K562 (cell line): ENCODE results near the gene PCSK6. TPM values are rescaled to one million over a fixed set of nuclear protein-coding genes. Genes with fewer than 3 reads are reported as not detected.

Experiments
- ATAC-seq: fragments of 200-7000 bp; cut with Tn5 transposase; 3 replicates; pipeline ENCODE4 v1.9.1; 2020; ENCODE audit warnings: moderate library complexity
- BruUV-seq: library from RNA; stranded (reverse); fragments of 400-500 nt; replicated peaks from 2 replicates; lab custom pipeline; 2021; lab: Mats Ljungman, UMichigan
- CTCF ChIA-PET: fragments of 300-600 bp; formaldehyde crosslinking; extraction: SDS; loops from one replicate; lab custom pipeline; 2021; ENCODE audit warnings: low intra/inter-chr PET ratio; lab: Yijun Ruan, JAX
- POLR2A ChIA-PET: fragments of 300-600, 350-650 bp; sonication (Branson Sonifier 250); formaldehyde crosslinking; extraction: SDS; loops from one replicate; lab custom pipeline; 2021; ENCODE audit warnings: antibody characterized with exemption, inconsistent platforms; lab: Yijun Ruan, JAX
- DNase-seq, 4 experiments: peaks; one replicate each; pipeline versions ENCODE4 v3.0.0 to v3.0.0-alpha.2; 2011 to 2018; ENCODE audit warnings: low spot score in 3 of 4, mixed read lengths in 3 of 4; ENCODE audit errors: extremely low read depth in 1 of 4
- FAIRE-seq: peaks from 2 replicates; lab custom pipeline; 2011; peaks lifted over from hg19 to GRCh38; lab: Jason Lieb, UNC
- H2AFZ ChIP-seq: 2 replicates; pipeline ENCODE4 v1.6.0; 2011; ENCODE audit warnings: low read depth, low read length, control low read depth, inconsistent platforms
- H3K27ac ChIP-seq: fragments of 200-600 bp; 3 replicates; pipeline ENCODE4 v1.8.0; 2011; ENCODE audit warnings: low read depth, mild to moderate bottlenecking, control low read depth, inconsistent platforms, low read length, moderate library complexity, mixed read lengths; ENCODE audit errors: extremely low read depth
- H3K27me3 ChIP-seq, 2 experiments: fragments of 300-600 bp in 1 of 2; 2 replicates in 1 of 2; 3 replicates in 1 of 2; pipeline versions ENCODE4 v1.6.0 to v1.8.0; 2011; ENCODE audit warnings: inconsistent platforms in 2 of 2, low read length in 2 of 2, mild to moderate bottlenecking in 1 of 2, mixed read lengths in 1 of 2, moderate library complexity in 1 of 2; ENCODE audit not compliant: control insufficient read depth in 2 of 2, insufficient read depth in 2 of 2
- H3K36me3 ChIP-seq: fragments of 300-600 bp; 3 replicates; pipeline ENCODE4 v1.8.0; 2011; ENCODE audit warnings: mild to moderate bottlenecking, low read length, inconsistent platforms; ENCODE audit not compliant: control insufficient read depth, insufficient read depth
- H3K4me1 ChIP-seq, 2 experiments: fragments of 200-600 bp in 1 of 2; replicated peaks in 1 of 2; 2 replicates in 1 of 2; 3 replicates in 1 of 2; pipeline versions ENCODE4 v1.5.1 to v1.8.0; 2011; ENCODE audit warnings: inconsistent platforms in 2 of 2, low read length in 2 of 2, mild to moderate bottlenecking in 1 of 2, mixed read lengths in 1 of 2, moderate library complexity in 1 of 2; ENCODE audit not compliant: control insufficient read depth in 2 of 2, insufficient read depth in 2 of 2
- H3K4me2 ChIP-seq: 2 replicates; pipeline ENCODE4 v1.6.1; 2011; ENCODE audit warnings: low read length, control low read depth, inconsistent platforms, mixed read lengths; ENCODE audit not compliant: insufficient read depth
- H3K4me3 ChIP-seq: fragments of 200-600 bp; sonication (generic), shearing (Covaris generic); 2 replicates; pipeline ENCODE4 v1.5.1; 2016; ENCODE audit warnings: control low read depth, inconsistent platforms
- H3K79me2 ChIP-seq: fragments of 200-600 bp; 3 replicates; pipeline ENCODE4 v1.8.0; 2011; ENCODE audit warnings: low read length, inconsistent platforms; ENCODE audit not compliant: control insufficient read depth, insufficient read depth
- H3K9ac ChIP-seq, 2 experiments: 2 replicates each; pipeline versions ENCODE4 v1.6.0 to v1.6.1; 2011; ENCODE audit warnings: low read depth in 2 of 2, low read length in 2 of 2, control low read depth in 1 of 2, inconsistent platforms in 1 of 2, mild to moderate bottlenecking in 1 of 2, mixed read lengths in 1 of 2; ENCODE audit not compliant: insufficient read depth in 1 of 2
- H3K9me1 ChIP-seq: one replicate; pipeline ENCODE4 v1.6.0; 2011; ENCODE audit warnings: inconsistent platforms, mild to moderate bottlenecking, low read length, moderate library complexity; ENCODE audit not compliant: control insufficient read depth, insufficient read depth
- H3K9me3 ChIP-seq: replicated peaks from 2 replicates; pipeline ENCODE4 v1.5.1; 2011; ENCODE audit warnings: low read depth, low read length, inconsistent platforms; ENCODE audit not compliant: control insufficient read depth, insufficient read depth
- H4K20me1 ChIP-seq: replicated peaks from 2 replicates; pipeline ENCODE4 v1.6.1; 2011; ENCODE audit warnings: low read length, inconsistent platforms, mixed read lengths; ENCODE audit not compliant: control insufficient read depth, insufficient read depth
- EP300 ChIP-seq: IDR thresholded peaks from 2 replicates; pipeline ENCODE4 v1.6.1; 2012; ENCODE audit warnings: low read length, improper control_type of control experiment
- HEY1 ChIP-seq: fragments of 250-450 bp; sonication (Bioruptor Pico); IDR thresholded peaks from 2 replicates; pipeline ENCODE4 v1.5.0; 2020; ENCODE audit warnings: mild to moderate bottlenecking, moderate library complexity, borderline replicate concordance
- KLF16 ChIP-seq: IDR thresholded peaks from 2 replicates; pipeline ENCODE4 v1.6.1; 2016; ENCODE audit warnings: antibody characterized with exemption
- L3MBTL2 ChIP-seq: fragments of 450-650 bp; IDR thresholded peaks from 2 replicates; pipeline ENCODE4 v1.6.1; 2016; ENCODE audit warnings: mild to moderate bottlenecking, moderate library complexity
- NFE2L1 ChIP-seq: fragments of 450-650 bp; IDR thresholded peaks from 2 replicates; pipeline ENCODE4 v1.6.1; 2016; ENCODE audit warnings: missing genetic modification characterization, low read depth, mild to moderate bottlenecking, missing compliant biosample characterization, moderate library complexity, borderline replicate concordance
- NONO ChIP-seq, 2 experiments: fragments of 200-400 bp in 1 of 2; fragments of 450-650 bp in 1 of 2; formaldehyde crosslinking in 1 of 2; IDR thresholded peaks; 2 replicates each; pipeline ENCODE4 v1.6.1; 2017; ENCODE audit warnings: low read depth in 2 of 2, mild to moderate bottlenecking in 2 of 2, moderate library complexity in 2 of 2, low read length in 1 of 2
- NR2C2 ChIP-seq, 2 experiments: fragments of 200-800 bp in 1 of 2; sonication (Bioruptor generic) in 1 of 2; sonication (generic) in 1 of 2; formaldehyde crosslinking in 1 of 2; IDR thresholded peaks; 2 replicates each; pipeline versions ENCODE4 v1.6.1 to v1.8.0; 2016 to 2022; ENCODE audit warnings: mild to moderate bottlenecking in 1 of 2, missing compliant biosample characterization in 1 of 2, missing genetic modification characterization in 1 of 2, missing genetic modification reagents in 1 of 2
- PATZ1 ChIP-seq: fragments of 250-450 bp; sonication (Bioruptor Pico); IDR thresholded peaks from 2 replicates; pipeline ENCODE4 v1.5.0; 2020; ENCODE audit warnings: mild to moderate bottlenecking, borderline replicate concordance
- RBFOX2 ChIP-seq: fragments of 200-400 bp; formaldehyde crosslinking; IDR thresholded peaks from 2 replicates; pipeline ENCODE4 v1.6.1; 2017; ENCODE audit warnings: low read depth, mild to moderate bottlenecking, low read length, moderate library complexity
- SIX5 ChIP-seq, 2 experiments: IDR thresholded peaks; 2 replicates each; pipeline ENCODE4 v1.6.1; 2011; ENCODE audit warnings: low read length in 2 of 2, borderline replicate concordance in 1 of 2, low read depth in 1 of 2, mild to moderate bottlenecking in 1 of 2, moderate library complexity in 1 of 2; ENCODE audit not compliant: insufficient read depth in 1 of 2
- SRSF9 ChIP-seq: fragments of 200-400 bp; formaldehyde crosslinking; IDR thresholded peaks from 2 replicates; pipeline ENCODE4 v1.6.1; 2017; ENCODE audit warnings: low read depth, low read length, borderline replicate concordance
- TAF15 ChIP-seq: fragments of 200-400 bp; formaldehyde crosslinking; IDR thresholded peaks from 2 replicates; pipeline ENCODE4 v1.6.1; 2017; ENCODE audit warnings: mild to moderate bottlenecking, low read depth, low read length, moderate library complexity
- TAF7 ChIP-seq: fragments of 450-650 bp; IDR thresholded peaks from 2 replicates; pipeline ENCODE4 v1.6.1; 2016; ENCODE audit warnings: missing genetic modification characterization, missing compliant biosample characterization
- TRIM28 ChIP-seq: fragments of 450-650 bp; IDR thresholded peaks from 2 replicates; pipeline ENCODE4 v1.6.1; 2017
- ZNF280B ChIP-seq: fragments of 250-450 bp; sonication (Bioruptor Pico); IDR thresholded peaks from 2 replicates; pipeline ENCODE4 v1.5.1; 2021; ENCODE audit warnings: mild to moderate bottlenecking
- ZNF445 ChIP-seq: fragments of 250-450 bp; sonication (Bioruptor Pico); IDR thresholded peaks from 2 replicates; pipeline ENCODE4 v1.4.0; 2020; ENCODE audit warnings: low read depth, mild to moderate bottlenecking, moderate library complexity
- WGBS: fragments of 100-300 bp; shearing (Covaris generic); methylation state at CpG from one replicate; pipeline ENCODE4 v1.1.6; 2016; ENCODE audit warnings: low coverage, mixed read lengths; ENCODE audit not compliant: insufficient coverage; ENCODE audit errors: missing lambda C conversion rate; 5-methylcytosine and 5-hydroxymethylcytosine counted together
- in situ Hi-C: fragments of 300-500 bp; cut with MboI; formaldehyde crosslinking; loops from 4 replicates; pipeline ENCODE4 v1.15.0; 2018; ENCODE audit warnings: inconsistent platforms, mixed read lengths
- intact Hi-C: fragments of 100-400 bp; cut with micrococcal nuclease; formaldehyde crosslinking; loops from 2 replicates; pipeline ENCODE4 v1.14.2; 2022
- polyA plus RNA-seq, 8 experiments: library from polyadenylated mRNA; depleted of rRNA in 4 of 8; stranded (reverse) in 5 of 8; unstranded in 3 of 8; fragments of >200 nt; fragmentation: Nextera tagmentation in 2 of 8; fragmentation: Illumina TruSeq in 1 of 8; extraction: Ambion mirVana in 2 of 8; extraction: Trizol in 1 of 8; gene quantifications; 2 replicates each; pipeline versions ENCODE4 v1.2.1 to v1.2.3, GENCODE V29; 2011 to 2014; ENCODE audit warnings: inconsistent platforms in 1 of 8, missing spikeins in 1 of 8
- total RNA-seq, 7 experiments: library from RNA; depleted of rRNA in 6 of 7; stranded (reverse); fragments of >200 nt in 6 of 7; fragmentation: Illumina TruSeq in 2 of 7; extraction: Trizol in 2 of 7; gene quantifications; 2 replicates each; pipeline versions ENCODE4 v1.2.1 to v1.2.3, GENCODE V29; 2011 to 2021; ENCODE audit warnings: low replicate concordance in 1 of 7
- TF ChIP-seq, protein P1 (sequence below): fragments of 450-650 bp; formaldehyde crosslinking; IDR thresholded peaks from 2 replicates; pipeline ENCODE4 v1.4.0; 2020; ENCODE audit warnings: mild to moderate bottlenecking, moderate library complexity

The PCSK6 gene
- total and polyA plus RNA-seq, 9 of the 15 experiments (the other 6 are each of a cell fraction or from before 2014, with no cell fraction given) = 2.2 to 32.6 (median 14.5) TPM

DNA sequence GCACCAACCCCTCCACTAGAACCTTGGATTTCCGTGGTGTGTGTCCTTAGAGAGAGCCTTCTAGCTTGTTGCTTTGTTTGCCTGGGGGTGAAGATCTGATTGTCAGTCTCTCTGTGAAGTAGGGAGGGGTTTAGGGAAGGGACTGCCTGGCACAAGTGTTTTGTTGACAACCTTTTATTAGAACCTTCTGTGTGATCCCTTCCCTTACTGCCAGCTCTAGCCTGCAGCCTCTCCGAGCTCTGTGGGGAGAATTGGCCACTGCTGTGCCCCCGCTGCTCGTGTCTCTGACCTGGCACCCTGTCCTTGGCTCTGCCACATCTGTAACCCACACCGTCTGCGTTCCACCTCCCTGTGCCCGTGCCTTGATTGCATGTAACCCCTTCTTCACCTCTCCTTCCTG lies 30.9 kb upstream of the PCSK6 start:
- Histone ChIP-seq H3K36me3 (no peaks in the 10 kb centered on the region), H3K9me3 (peaks cover 2% of the 10 kb centered on the region), H3K9me1 (no peaks in the 10 kb centered on the region), H3K9ac (no peak overlapping the region), H3K4me1 (no peaks in the 10 kb centered on the region; a peak in 2 of 5 replicates), H3K27me3 (peaks cover 30 to 40% of the 10 kb centered on the region in 2 experiments), H3K27ac (no peak overlapping the region), H3K4me2 (no peak overlapping the region), H3K79me2 (no peaks in the 10 kb centered on the region), H3K4me3 (no peak overlapping the region), H4K20me1 (no peaks in the 10 kb centered on the region), H2AFZ (no peak overlapping the region)
- intact Hi-C loops = no loop called here
- DNase-seq (no peak), FAIRE-seq (no peak), ATAC-seq (no peak)
- BruUV-seq = no TSS peak
- ChIA-PET CTCF (no interaction called here), POLR2A (no interaction called here)
- in situ Hi-C loops = no loop called here
- 1% methylated on average over 7 of the region's 7 CpGs for WGBS
- TF ChIP-seq NR2C2 (CRISPR knock-in tag; IDR thresholded peaks at IDR 0.05) (no peak), NR2C2 (tag; IDR thresholded peaks at IDR 0.05) (no peak), ZNF445 (no peak), SIX5 (IDR thresholded peaks at IDR 0.05; ENCODE audit: borderline replicate concordance in 1 of 2, insufficient read depth in 1 of 2, low read depth in 1 of 2, low read length in 2 of 2) (no peak), KLF16 (no peak), PATZ1 (CRISPR knock-in tag) (no peak), HEY1 (CRISPR knock-in tag) (no peak), TRIM28 (no peak), NONO (IDR thresholded peaks at IDR 0.05; ENCODE audit: low read depth in 2 of 2, low read length in 1 of 2) (no peak), TAF7 (tag) (no peak), ZNF280B (CRISPR knock-in tag) (no peak), RBFOX2 (no peak), EP300 (no peak), SRSF9 (no peak), L3MBTL2 (no peak), TAF15 (no peak), NFE2L1 (tag) (no peak)
- TF ChIP-seq, protein P1, sequence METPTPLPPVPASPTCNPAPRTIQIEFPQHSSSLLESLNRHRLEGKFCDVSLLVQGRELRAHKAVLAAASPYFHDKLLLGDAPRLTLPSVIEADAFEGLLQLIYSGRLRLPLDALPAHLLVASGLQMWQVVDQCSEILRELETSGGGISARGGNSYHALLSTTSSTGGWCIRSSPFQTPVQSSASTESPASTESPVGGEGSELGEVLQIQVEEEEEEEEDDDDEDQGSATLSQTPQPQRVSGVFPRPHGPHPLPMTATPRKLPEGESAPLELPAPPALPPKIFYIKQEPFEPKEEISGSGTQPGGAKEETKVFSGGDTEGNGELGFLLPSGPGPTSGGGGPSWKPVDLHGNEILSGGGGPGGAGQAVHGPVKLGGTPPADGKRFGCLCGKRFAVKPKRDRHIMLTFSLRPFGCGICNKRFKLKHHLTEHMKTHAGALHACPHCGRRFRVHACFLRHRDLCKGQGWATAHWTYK (CRISPR knock-in tag) = no peak
